NCI-H187 (cell line): Measurements from ENCODE around the gene UBALD2.
"Not testable (repeated sequence)": the region's sequence is repeated elsewhere in the genome, so short reads cannot be mapped to it uniquely, and the experiment has no call there.

Experiments
- DNase-seq, 2 experiments: peaks; one replicate each; lab custom pipeline; 2025; lab: John Stamatoyannopoulos, UW

Gene UBALD2

GRCh38 chr17:76244721-76245120, 20.4 kb upstream of the UBALD2 start:
- DNase-seq = not testable (repeated sequence)

- DNase-seq = no peak
Observed at GRCh38 chr17:76246080-76247066, 18.8 kb upstream of the UBALD2 start.

GRCh38 chr17:76247304-76247703, 17.8 kb upstream of the UBALD2 start:
- no peak for DNase-seq

GRCh38 chr17:76248013-76248782, 16.9 kb upstream of the UBALD2 start:
- no peak for DNase-seq

GRCh38 chr17:76250141-76250540, 15.0 kb upstream of the UBALD2 start:
- DNase-seq = no peak

GRCh38 chr17:76251478-76252039, 13.6 kb upstream of the UBALD2 start:
- DNase-seq = no peak

GRCh38 chr17:76252040-76252954, 12.9 kb upstream of the UBALD2 start:
- DNase-seq = no peak

- DNase-seq = not testable (repeated sequence)
Observed at GRCh38 chr17:76252967-76253766, 12.0 kb upstream of the UBALD2 start.

GRCh38 chr17:76253841-76254240, 11.3 kb upstream of the UBALD2 start:
- no peak for DNase-seq

GRCh38 chr17:76254275-76254674, 10.9 kb upstream of the UBALD2 start:
- DNase-seq = no peak

- DNase-seq = no peak
Observed at GRCh38 chr17:76255801-76256429, 9.2 kb upstream of the UBALD2 start.

- not testable (repeated sequence) for DNase-seq
Observed at GRCh38 chr17:76256430-76257050, 8.6 kb upstream of the UBALD2 start.

GRCh38 chr17:76260220-76260619, 4.9 kb upstream of the UBALD2 start:
- no peak for DNase-seq

- DNase-seq = no peak
Observed at GRCh38 chr17:76260669-76261068, 4.5 kb upstream of the UBALD2 start.

- no peak for DNase-seq
Observed at GRCh38 chr17:76261421-76262215, 3.5 kb upstream of the UBALD2 start.

- no peak for DNase-seq
Observed at GRCh38 chr17:76262732-76263344, 2.3 kb upstream of the UBALD2 start.

GRCh38 chr17:76263896-76264295, 1.3 kb upstream of the UBALD2 start:
- DNase-seq = no peak

GRCh38 chr17:76264425-76264754, 758 bp upstream of the UBALD2 start:
- no peak for DNase-seq
